GM19324 (cell line): ENCODE measurements around the gene CFAP69.
A peak's percentile ranks its signal among the peaks of the same experiment; 100 is the strongest.
"Not testable (repeated sequence)": the region's sequence is repeated elsewhere in the genome, so short reads cannot be mapped to it uniquely, and the experiment has no call there.

ENCODE experiments used
- ATAC-seq: cut with Tn5 transposase; IDR thresholded peaks from one replicate; pipeline ENCODE4 v1.9.1; 2021; ENCODE audit warnings: mild to moderate bottlenecking, moderate library complexity; ENCODE audit not compliant: unreplicated experiment, low FRiP score

The CFAP69 gene

DNA sequence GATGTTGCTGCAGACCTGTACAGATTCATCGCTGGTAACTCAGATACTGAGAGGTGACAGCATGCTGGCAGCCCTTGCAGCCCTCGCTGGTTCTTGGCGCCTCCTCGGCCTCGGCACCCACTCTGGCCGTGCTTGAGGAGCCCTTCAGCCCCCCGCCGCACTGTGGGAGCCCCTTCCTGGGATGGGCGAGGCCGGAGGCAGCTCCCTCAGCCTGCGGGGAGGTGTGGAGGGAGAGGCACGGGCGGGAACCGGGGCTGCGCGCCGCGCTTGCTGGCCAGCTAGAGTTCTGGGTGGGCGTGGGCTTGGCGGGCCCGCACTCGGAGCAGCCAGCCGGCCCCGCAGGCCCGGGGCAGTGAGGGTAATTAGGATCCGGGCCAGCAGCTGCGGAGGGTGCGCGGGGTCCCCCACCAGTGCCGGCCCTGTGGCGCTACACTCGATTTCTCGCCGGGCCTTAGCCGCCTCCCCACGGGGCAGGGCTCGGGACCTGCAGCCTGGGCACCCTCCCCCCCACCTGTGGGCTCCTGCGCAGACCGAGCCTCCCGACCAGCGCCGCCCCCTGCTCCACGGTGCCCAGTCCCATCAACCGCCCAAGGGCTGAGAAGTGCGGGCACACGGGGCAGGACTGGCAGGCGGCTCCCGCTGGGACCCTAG lies 89.3 kb downstream of the CFAP69 start:
- no peak for ATAC-seq

GRCh38 chr7:90334926-90335325 lies 90.0 kb downstream of the CFAP69 start:
- ATAC-seq: not testable (repeated sequence)

- no peak for ATAC-seq
Measured at GRCh38 chr7:90337106-90337505, 92.1 kb downstream of the CFAP69 start.

GRCh38 chr7:90345016-90345415 lies 100.0 kb downstream of the CFAP69 start:
- ATAC-seq: no peak

DNA sequence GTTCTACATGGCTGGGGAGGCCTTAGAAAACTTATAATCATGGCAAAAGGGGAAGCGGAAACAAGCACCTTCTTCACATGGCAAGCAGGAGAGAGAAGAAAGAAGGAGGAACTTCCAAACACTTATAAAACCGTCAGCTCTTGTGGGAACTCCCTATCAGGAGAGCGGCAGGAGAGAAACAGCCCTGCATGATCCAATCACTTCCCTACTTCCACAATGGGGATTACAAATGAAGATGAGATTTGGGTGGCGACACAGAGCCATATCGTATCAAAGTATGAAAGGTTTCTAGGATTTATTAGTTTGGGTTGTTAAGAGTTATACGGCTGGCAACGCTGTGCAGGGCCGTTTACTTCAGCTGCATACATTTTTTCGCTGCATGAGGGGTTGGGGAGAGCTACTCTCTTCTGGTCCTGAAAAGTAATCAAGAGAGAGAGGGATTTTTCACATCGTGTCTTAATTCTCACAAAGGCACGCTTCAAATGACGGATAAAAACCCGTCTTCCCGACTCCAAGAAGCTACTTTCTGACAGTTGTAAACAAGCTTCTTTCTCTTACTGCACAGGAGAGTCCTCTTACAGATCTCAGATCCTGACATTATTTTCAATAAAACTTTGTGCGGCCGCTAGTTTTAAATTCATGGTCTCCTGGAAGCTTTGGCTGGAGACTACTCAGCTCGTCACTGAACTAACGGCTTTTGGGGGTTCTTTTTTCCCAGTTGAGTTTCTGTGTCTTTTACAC lies 100.8 kb downstream of the CFAP69 start:
- ATAC-seq: peak; percentile 5

DNA sequence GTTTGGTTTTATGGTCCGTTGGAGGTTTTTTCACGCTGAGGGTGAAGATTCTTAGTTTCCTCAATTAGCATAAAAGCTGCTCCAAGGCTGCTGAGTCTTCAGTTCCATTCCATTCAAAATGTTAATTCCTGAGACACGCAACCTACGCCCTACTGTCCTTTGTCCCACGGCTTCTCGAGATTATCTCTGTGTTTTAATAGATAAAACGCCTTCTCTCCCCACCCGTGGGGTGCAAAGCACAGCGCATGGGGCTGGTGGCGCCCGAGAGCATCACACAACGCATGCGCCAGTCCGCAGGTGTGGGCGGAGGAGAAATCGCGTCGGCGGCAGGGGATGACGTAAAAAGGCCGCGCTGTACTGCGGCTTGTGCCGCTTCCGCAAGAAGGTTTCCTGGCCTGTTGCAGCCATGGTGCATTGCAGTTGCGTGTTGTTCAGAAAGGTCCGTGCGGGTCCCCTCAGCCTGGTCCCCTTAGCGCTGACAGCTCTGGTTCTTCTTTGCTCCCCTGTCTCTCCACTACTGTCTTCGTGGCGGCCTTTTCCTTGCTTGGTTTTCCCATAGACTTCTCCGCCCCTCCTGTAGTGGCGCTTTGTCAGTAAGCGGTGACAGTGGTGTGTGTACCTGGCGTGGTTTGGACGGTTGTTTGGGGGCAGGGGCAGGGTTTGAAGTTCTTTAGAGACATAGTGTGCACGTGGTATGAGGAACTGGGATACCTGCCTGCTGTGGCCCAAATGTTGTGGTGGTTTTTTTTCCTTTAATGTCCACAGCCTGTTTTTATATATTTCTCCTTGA lies 101.6 kb downstream of the CFAP69 start, which contains the start of gene GTPBP10:
Gene GTPBP10 (plus strand): TSS at position 381 of the 790 bp plus-strand sequence. CDS start 26 bp downstream, at position 407.
- peak; percentile 98 for ATAC-seq

- ATAC-seq: no peak
Measured at GRCh38 chr7:90347759-90348158, 102.8 kb downstream of the CFAP69 start.

DNA sequence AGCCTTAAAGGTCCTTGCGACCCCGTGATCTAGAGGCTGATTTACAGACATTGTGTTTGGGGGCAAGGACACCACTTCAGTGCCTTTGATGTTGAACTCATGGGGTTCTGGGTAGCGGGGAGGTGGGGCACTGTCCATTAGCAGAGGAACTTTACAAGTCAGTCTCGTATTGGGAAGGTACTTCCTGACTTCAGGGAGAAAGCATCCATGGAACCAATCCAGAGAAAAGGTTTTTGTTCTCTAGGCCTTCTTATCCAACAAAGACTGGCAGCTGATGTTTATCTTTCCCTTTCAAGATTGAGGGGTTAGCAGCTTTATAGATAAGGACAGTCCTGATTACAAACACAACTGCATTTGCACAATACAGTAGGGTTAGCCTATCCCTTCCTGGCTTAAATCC lies 104.3 kb downstream of the CFAP69 start:
- ATAC-seq: no peak

GRCh38 chr7:90350032-90350431 lies 105.1 kb downstream of the CFAP69 start:
- ATAC-seq: not testable (repeated sequence)

- ATAC-seq: no peak
Measured at GRCh38 chr7:90351987-90352386, 107.0 kb downstream of the CFAP69 start.
